GM19463 (cell line): ENCODE data around the gene SBF2.

ENCODE experiments used
- ATAC-seq: cut with Tn5 transposase; IDR thresholded peaks from one replicate; pipeline ENCODE4 v1.9.1; 2021; ENCODE audit warnings: mild to moderate bottlenecking, moderate library complexity; ENCODE audit not compliant: unreplicated experiment

Gene SBF2

GRCh38 chr11:10293423-10294289 is at the start of gene SBF2:
Gene SBF2, minus strand, starts transcription at chr11:10294219. Its CDS starts 150 bp downstream, at chr11:10294069.
- peak; percentile 50 for ATAC-seq

- no peak for ATAC-seq
Measured at GRCh38 chr11:10338287-10338686, 44.3 kb upstream of the SBF2 start.

GRCh38 chr11:10333490-10333889 is 39.5 kb upstream of the SBF2 start:
- no peak for ATAC-seq

- no peak for ATAC-seq
Measured at GRCh38 chr11:10331548-10332289, 37.7 kb upstream of the SBF2 start.

- no peak for ATAC-seq
Measured at GRCh38 chr11:10329935-10330334, 35.9 kb upstream of the SBF2 start.

- no peak for ATAC-seq
Measured at GRCh38 chr11:10329356-10329755, 35.3 kb upstream of the SBF2 start.

- ATAC-seq, result no peak
Measured at GRCh38 chr11:10328314-10329098, 34.5 kb upstream of the SBF2 start.

- no peak for ATAC-seq
Measured at GRCh38 chr11:10327254-10327653, 33.2 kb upstream of the SBF2 start.

GRCh38 chr11:10326012-10326964 is 32.3 kb upstream of the SBF2 start:
- no peak for ATAC-seq

- no peak for ATAC-seq
Measured at GRCh38 chr11:10325277-10326011, 31.4 kb upstream of the SBF2 start.

GRCh38 chr11:10324474-10324873 is 30.5 kb upstream of the SBF2 start:
- ATAC-seq, result no peak

GRCh38 chr11:10323793-10324170 is 29.8 kb upstream of the SBF2 start:
- no peak for ATAC-seq

- no peak for ATAC-seq
Measured at GRCh38 chr11:10322830-10323792, 29.1 kb upstream of the SBF2 start.

GRCh38 chr11:10322401-10322800 is 28.4 kb upstream of the SBF2 start:
- no peak for ATAC-seq

GRCh38 chr11:10320736-10321465 is 26.9 kb upstream of the SBF2 start:
- no peak for ATAC-seq

- ATAC-seq, result no peak
Measured at GRCh38 chr11:10319702-10320558, 25.9 kb upstream of the SBF2 start.

- ATAC-seq, result no peak
Measured at GRCh38 chr11:10318527-10318802, 24.4 kb upstream of the SBF2 start.
